GM12891 (cell line): ENCODE data around the gene REL.

Experiments
- DNase-seq: peaks from one replicate; pipeline ENCODE4 v3.0.0; 2011; ENCODE audit warnings: low spot score; ENCODE audit not compliant: insufficient read length
- FAIRE-seq: peaks from 2 replicates; lab custom pipeline; 2011; peaks lifted over from hg19 to GRCh38; lab: Jason Lieb, UNC
- PAX5 ChIP-seq: IDR thresholded peaks from 2 replicates; pipeline ENCODE4 v1.6.1; 2011; ENCODE audit warnings: low read length, moderate library complexity, mild to moderate bottlenecking; ENCODE audit not compliant: insufficient read depth, severe bottlenecking
- POLR2A ChIP-seq: IDR thresholded peaks from 2 replicates; pipeline ENCODE4 v1.6.1; 2011; ENCODE audit warnings: low read depth, low read length, control low read depth
- POLR2AphosphoS5 ChIP-seq: IDR thresholded peaks from 2 replicates; pipeline ENCODE4 v1.6.1; 2011; ENCODE audit warnings: low read depth, low read length, control low read depth
- POU2F2 ChIP-seq: IDR thresholded peaks from 2 replicates; pipeline ENCODE4 v1.6.1; 2011; ENCODE audit warnings: low read depth, mild to moderate bottlenecking, control low read depth, low read length, moderate library complexity
- SPI1 ChIP-seq: IDR thresholded peaks from 2 replicates; pipeline ENCODE4 v1.6.1; 2011; ENCODE audit warnings: low read depth, low read length, control low read depth
- TAF1 ChIP-seq: IDR thresholded peaks from 2 replicates; pipeline ENCODE4 v1.6.1; 2011; ENCODE audit warnings: low read depth, low read length, control low read depth

REL gene

DNA sequence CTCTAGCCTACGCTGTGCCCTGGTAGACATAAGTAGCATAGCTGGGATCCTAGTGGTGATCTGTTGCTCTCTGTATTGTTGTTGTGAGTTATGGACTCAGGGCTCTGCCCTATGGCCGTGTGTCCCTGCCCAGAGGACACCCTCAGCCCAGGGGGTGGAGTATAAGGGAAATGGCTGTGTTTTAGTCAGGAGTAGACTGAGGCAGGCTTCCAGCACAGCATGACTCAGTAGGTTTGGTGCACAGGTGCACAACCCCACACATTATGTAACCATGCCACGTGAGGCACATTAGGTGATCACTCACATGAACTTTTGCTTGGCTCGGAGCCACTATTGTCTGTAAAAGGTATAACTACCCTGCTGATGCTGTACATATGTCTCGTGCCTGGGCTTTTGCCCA is 76.3 kb downstream of the REL start:
- TF ChIP-seq SPI1 (no peak), PAX5 (no peak), POLR2A (no peak), TAF1 (no peak), POU2F2 (no peak), POLR2AphosphoS5 (no peak)
- FAIRE-seq (no peak), DNase-seq (no peak)

DNA sequence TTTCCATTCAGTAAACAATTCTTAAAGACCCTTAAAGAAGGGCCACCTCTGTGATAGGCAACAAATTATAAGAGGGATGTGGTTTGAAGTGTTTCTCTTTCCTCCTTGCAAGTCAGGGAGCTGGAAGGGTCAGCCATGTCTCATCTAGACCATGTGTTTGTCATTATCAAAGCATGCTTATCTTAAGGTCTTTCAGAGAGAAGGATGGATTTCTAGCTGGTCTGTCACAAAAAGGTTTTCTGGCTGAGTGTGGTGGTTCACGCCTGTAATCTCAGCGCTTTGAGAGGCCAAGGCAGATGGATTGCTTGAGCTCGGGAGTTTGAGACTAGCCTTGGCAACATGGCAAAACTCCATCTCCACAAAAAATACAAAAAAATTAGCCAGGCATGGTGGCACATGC is 77.0 kb downstream of the REL start:
- DNase-seq (no peak), FAIRE-seq (no peak)
- TF ChIP-seq POLR2A (no peak), POU2F2 (no peak), POLR2AphosphoS5 (no peak), TAF1 (no peak), SPI1 (no peak), PAX5 (no peak)

DNA sequence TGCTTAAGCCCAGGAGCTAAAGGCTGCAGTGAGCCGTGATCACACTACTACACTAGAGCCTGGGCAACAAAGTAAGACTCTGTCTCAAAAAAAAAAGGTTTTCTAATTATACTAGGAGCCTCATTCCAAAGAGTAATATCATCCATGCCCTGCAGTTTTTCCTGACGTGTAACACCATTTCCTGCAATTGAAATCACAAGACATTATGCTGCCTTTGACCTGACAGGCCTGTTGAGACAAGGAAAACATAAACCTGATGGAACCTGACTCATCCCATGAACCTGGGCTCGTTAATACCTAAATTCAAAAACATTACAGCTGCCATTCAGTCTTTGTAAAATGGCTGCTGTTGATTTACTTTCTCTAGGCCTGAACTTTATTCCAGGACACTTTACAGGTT is 77.4 kb downstream of the REL start:
- DNase-seq (no peak), FAIRE-seq (no peak)

DNA sequence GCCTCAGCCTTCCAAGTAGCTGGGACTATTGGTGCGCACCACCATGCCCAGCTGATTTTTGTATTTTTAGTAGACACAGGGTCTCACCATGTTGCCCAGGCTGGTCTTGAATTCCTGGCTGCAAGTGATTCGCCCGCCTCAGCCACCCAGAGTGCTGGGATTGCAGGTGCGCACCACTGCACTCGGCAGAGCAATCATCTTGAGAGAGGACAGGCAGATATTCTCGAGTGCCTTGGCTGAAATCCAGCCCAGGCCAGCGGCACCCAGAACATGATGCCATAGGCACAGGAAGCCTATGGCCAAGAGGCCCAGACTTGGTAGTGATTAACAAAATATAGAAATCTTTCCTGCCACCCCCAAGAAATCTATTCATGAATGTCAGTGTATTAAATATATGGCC is 78.1 kb downstream of the REL start:
- DNase-seq, result no peak
- TF ChIP-seq TAF1 (no peak), SPI1 (no peak), PAX5 (no peak), POLR2A (no peak), POLR2AphosphoS5 (no peak), POU2F2 (no peak)
- FAIRE-seq, result no peak

More for the DNA sequence above, 77.4 kb downstream of the REL start:
- TF ChIP-seq POLR2AphosphoS5 (no peak), PAX5 (no peak), POLR2A (no peak), SPI1 (no peak), TAF1 (no peak), POU2F2 (no peak)

DNA sequence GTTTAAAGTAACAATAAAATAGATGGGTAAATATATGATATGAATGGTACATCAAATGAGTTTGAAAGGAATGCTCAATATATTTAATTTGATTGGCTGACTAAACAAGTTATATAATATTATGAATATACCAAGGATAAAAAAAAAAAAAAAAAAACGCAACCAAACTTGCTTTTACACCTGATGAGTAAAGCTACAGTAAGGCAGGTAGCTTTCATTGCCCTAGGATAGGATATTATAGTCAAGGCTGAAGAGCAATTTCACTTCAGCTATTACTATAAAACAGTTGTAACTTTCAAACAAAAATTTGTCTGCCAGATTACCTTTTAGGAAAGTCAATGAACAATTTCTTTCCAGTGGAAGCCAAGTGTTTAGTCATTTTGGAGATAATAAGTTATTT is 79.3 kb downstream of the REL start:
- TF ChIP-seq POLR2AphosphoS5 (no peak), TAF1 (no peak), PAX5 (no peak), POLR2A (no peak), SPI1 (no peak), POU2F2 (no peak)
- FAIRE-seq (no peak), DNase-seq (no peak)

DNA sequence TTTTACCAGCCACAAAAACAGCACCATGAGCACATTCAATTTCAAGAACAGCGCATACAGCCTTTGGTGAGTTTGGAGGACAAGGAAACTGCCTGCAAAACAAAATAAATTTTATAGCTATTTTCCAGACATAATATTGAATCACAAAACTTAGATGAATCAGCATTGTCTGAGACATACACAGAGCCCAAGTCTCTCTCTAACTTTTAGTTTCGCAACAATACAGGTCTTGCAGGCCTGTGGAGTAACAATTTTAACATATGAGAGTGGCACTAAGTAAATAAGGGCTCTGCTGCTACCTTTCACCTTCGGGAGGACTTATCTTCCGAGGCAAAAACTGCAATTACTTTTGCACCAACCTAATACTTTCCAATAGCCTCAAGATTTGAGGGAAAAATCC is 80.1 kb downstream of the REL start:
- no peak for TF ChIP-seq PAX5
- TF ChIP-seq POLR2AphosphoS5, result no peak
- TF ChIP-seq POLR2A, result no peak
- no peak for TF ChIP-seq TAF1
- TF ChIP-seq SPI1, result no peak
- no peak for TF ChIP-seq POU2F2
- DNase-seq (no peak), FAIRE-seq (no peak)

DNA sequence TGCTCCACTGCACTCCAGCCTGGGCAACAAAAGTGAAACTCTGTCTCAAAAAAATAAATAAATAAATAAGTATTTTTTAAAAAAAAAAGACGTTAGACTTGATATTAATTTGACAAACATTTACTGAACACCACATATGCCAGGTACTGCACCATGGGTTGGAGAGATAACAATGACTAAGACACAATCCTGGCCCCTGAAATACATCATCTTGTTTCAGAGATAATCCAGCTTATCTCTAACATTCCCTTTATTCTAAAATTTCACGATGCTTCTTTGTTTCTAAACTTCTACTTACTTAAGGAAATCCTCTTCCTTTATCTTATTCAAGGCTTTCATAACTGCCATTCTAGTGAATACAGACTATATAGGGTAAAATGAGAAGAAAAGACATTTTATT is 81.2 kb downstream of the REL start:
- DNase-seq, result no peak
- no peak for FAIRE-seq
- no peak for TF ChIP-seq PAX5
- TF ChIP-seq POU2F2, result no peak

DNA sequence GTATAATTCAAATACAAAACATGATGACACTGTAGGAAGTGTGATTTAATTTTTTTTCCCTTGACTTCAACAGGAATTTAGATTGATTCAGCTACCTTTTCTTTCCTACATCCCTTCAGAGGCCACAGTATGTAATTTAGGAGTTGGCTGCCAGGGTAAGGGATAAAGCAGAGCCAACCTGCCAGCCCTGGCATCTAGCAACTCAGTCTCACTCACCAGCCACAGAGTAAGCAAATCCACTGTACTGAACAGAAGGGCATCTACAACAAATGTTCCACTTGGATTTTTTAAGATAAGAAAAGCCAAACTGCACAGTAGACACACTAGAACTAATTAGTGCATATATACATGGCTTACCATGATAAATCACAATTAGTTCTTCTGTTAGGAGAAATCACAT is 81.8 kb downstream of the REL start:
- FAIRE-seq, result no peak
- DNase-seq, result no peak
- TF ChIP-seq PAX5 (no peak), POLR2A (no peak), SPI1 (no peak), POLR2AphosphoS5 (no peak), POU2F2 (no peak), TAF1 (no peak)

DNA sequence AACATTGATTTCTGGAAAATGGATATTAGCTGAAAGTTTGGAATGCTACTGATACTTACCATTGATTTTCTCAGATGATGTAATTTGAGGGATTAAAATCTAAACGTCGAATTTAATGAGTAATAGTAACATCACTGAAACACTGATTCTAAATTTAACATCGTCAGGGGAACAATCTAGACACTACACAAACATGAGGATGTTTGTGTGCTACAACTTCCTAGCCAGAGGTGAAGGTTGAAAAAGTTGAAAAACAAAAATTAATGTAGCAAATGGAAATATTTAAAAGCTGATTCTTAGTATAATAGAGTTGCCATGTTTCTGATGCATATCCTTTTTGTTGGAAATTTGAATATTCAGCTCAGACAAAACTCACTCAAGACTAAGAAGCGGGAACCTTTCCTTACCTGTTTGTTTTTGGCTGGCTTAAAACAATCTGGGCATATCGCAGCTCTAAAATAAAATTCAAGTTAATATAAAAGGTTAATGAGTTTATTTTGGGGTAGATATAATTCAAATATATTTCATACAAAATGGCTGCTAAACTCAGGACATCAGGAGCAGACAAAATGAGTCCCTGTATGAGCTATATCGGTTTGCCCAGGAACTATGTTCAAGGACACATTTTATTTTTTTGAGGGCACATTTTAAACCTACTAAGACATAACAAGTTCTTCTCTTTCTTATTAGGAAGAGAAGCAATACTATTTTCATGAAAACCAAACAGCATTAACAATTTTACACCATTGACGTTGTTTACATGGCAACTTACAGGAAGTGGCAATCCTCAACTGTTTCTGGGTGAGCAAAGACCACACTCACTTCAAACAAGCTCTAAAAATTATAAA is 83.5 kb downstream of the REL start:
- FAIRE-seq, result peak; percentile 33
- no peak for TF ChIP-seq POU2F2
- TF ChIP-seq POLR2A, result no peak
- no peak for TF ChIP-seq POLR2AphosphoS5
- no peak for TF ChIP-seq TAF1
- TF ChIP-seq SPI1, result peak; percentile 26; the same call in 1 of the 2 replicates
- no peak for TF ChIP-seq PAX5

More for the DNA sequence above, 83.5 kb downstream of the REL start:
- DNase-seq, result no peak
